ENCODE data around the gene SELENOI.
"Not testable (repeated sequence)": the region's sequence is repeated elsewhere in the genome, so short reads cannot be mapped to it uniquely, and the experiment has no call there.

The SELENOI gene

DNA sequence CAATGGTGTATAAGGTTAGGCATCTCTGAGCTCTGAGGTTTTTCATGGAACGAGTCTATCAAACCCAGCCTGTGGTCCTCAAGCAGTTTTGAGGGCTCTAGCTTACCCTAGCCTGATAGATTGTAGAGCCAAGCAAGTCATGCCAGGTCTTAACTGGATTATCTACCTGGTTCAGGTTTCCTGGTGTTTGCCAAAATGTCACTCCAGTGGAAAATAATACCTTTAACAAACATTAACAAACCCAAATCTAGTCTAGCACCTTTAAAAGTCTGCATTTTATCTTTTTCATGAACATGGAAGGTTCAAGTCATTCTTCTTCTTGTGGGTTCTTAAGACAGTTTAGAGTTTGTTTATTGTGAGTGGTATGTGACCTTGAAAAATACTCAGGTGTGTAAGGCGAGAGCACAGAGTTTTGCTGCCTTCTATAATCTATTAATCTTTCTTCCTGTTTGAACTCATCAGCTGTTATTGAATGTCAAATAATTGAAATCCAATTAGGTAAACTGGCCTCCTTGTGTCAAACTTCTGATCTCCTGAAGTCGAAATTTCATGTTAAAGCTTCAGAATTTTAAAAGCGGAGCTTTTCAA, 14.0 kb downstream of the SELENOI start:
- no peak for DNase-seq (ENCODE audit: low read depth)

DNA sequence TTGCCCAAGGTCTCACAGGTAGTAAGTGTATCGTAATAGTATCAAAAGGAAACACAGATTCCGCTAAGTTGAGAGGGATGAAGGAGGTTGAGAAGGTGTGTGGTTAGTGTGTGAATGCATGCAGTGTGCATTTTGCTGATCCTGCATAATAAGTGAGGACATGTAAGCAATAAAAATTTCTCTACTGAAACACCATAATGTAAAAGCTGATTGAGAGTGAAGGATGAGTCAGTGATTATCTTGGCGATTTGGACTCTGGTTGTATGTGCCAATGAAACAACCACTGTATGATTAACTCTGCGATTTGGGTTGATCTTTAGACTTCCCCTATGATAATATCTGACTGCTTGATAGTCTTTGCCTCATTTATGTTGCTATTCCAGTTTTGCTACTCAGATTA, 17.4 kb downstream of the SELENOI start:
- DNase-seq (ENCODE audit: low read depth): no peak

DNA sequence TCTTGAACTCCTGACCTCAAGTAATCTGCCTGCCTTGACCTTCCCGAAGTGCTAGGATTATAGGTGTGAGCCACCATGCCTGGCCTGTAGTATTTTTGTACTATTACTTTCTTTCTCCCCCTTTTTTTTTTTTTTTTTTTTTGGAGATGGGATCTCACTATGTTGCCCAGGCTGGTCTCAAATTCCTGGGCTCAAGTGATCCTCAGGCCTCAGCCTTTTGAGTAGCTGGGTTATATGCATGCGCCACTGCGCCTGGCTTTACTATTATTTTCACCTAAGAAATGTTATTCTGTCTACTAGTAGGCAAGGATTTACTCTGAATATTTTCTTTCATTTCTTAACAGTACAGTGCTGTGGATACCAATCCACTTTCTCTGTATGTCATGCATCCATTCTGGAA, 18.0 kb downstream of the SELENOI start:
- no peak for DNase-seq (ENCODE audit: low read depth)

DNA sequence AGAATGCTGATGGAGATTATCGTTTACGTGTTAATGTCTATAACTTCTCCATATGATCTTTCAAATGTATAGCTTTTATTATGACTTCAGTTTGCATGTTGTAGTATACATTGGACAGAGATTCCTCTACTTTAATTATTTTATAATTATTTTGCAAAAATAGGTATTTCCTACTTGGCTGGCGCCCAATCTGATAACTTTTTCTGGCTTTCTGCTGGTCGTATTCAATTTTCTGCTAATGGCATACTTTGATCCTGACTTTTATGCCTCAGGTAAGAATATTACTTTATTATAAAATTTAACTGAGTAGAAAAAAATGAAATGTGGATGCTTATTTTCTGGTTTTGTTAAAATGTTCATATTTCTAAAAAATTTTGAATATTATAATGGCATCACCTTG, 18.7 kb downstream of the SELENOI start:
- DNase-seq (ENCODE audit: low read depth): no peak

DNA sequence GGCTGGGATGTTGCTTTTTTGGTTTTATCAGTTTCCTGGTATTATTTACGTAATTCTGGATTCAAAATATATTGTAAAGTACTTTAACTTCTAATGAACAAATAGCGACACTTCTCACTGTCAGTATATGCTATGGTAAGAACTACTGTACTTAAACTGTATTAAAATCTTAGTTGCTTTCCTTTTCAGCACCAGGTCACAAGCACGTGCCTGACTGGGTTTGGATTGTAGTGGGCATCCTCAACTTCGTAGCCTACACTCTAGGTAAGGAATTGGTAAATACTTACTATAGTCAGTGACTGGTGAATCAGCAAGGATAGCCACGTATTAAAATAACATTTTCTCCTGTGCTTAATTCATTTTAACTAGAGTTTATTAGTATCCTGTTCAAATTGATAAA, 21.0 kb downstream of the SELENOI start:
- DNase-seq (ENCODE audit: low read depth): no peak

DNA sequence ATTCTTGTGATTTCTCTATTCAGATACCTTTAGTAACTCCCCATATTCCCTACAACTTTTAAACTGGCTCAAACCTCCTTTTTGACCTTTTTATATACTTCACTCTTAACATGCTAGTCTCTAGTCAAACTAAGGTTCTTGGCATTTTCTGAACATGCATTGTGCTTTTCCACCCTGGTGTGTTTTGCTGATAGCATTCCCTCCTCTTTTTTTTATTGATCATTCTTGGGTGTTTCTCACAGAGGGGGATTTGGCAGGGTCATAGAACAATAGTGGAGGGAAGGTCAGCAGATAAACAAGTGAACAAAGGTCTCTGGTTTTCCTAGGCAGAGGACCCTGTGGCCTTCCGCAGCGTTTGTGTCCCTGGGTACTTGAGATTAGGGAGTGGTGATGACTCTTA, 23.7 kb downstream of the SELENOI start:
- DNase-seq (ENCODE audit: low read depth): not testable (repeated sequence)

DNA sequence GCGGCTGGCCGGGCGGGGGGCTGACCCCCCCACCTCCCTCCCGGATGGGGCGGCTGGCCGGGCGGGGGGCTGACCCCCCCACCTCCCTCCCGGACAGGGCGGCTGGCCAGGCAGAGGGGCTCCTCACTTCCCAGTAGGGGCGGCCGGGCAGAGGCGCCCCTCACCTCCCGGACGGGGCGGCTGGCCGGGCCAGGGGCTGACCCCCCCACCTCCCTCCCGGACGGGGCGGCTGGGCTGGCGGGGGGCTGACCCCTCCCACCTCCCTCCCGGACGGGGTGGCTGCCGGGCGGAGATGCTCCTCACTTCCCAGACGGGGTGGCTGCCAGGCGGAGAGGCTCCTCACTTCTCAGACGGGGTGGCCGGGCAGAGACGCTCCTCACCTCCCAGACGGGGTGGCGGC, 25.0 kb downstream of the SELENOI start:
- not testable (repeated sequence) for DNase-seq (ENCODE audit: low read depth)

DNA sequence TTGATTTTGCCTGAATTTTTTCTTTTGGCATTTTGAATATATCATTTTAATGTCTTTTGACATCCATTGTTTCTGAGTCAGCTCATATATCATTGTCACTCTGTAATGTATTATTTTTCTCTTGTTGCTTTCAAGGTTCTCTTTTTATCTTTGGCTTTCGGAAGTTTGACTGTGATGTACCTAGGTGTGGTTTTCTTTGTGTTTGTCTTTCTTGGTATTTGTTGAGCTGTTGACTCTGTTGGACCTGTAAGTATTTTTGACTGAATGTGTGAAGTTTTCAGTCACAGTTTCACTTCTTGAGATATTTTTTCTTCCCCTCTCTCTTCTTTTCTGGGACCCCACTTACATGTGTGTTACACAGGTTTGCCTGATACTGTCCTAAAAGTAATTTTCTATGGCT, 30.9 kb downstream of the SELENOI start:
- no peak for DNase-seq (ENCODE audit: low read depth)

DNA sequence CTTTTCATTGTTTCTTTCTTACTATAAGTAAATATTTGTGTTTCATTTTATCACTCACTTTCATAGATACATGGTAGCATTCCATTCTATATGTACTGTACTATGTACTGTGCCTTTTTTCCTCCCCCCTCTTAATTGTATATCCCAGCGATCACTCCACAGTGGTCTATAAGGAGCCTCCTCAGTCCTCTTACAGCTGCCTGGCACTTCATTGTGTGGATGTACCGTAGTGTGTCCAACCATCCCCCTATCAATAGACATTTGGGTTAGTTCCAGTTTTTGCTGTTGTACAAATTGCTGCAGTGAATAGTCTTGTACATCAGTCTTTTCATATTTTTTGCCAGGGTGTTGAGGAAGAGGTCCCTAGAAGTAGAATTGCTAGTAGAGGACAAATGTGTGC, 34.3 kb downstream of the SELENOI start:
- no peak for DNase-seq (ENCODE audit: low read depth)

DNA sequence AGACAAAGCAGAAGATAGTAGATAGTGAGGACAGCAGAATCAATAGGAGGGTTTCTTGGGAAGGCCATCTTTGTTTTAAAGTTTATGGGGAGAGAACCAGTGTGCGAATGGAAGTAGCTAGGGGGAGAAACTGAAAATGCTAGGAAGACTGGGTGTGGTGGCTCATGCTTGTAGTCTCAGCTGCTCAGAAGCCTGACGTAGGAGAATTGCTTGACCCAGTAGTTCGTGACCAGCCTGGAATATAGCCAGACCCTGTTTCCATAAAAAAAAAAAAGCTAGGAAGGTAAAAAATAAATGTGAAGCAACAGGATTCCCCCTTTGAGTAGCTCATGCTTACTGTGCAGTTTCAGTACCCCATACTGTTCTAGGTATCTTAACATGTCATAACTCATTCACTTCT, 36.6 kb downstream of the SELENOI start:
- no peak for DNase-seq (ENCODE audit: low read depth)

DNA sequence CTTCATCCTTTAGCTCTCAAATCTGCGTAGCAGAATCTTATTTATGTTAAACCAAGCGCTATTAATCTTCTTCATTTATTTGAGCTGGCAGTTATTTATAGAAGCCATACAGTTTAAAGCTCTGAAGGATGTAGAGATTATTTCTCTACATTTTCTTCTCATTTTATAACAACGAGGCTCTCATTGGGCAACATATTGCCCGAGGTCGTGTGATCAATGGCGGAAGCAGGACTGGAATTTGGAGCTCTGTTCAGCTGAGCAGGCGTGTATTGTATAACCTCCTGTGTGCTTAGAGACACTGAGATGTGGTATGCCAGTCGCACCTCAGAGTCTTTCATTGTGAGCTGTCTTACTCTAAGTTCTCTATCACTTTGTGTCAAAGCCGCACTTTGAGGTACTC, 38.2 kb downstream of the SELENOI start:
- no peak for DNase-seq (ENCODE audit: low read depth)

DNA sequence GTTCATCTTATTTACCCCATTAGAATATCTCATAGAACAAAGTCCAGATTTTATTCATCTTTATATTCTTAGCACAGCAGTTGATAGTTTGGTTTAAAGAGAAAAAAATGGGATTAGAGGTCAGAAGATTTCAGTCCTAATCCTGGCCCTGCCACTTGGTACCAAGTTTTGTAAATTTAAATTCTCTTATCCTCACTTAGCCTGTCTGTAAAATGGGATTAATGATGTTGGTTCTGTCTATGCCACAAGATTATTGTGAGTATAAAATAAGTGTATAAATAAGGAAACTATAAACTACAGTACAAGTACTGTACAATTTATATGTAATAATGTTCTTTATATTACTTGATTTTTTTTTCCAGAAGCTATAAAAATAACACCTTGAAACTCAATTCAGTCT, 38.7 kb downstream of the SELENOI start:
- DNase-seq (ENCODE audit: low read depth): no peak

DNA sequence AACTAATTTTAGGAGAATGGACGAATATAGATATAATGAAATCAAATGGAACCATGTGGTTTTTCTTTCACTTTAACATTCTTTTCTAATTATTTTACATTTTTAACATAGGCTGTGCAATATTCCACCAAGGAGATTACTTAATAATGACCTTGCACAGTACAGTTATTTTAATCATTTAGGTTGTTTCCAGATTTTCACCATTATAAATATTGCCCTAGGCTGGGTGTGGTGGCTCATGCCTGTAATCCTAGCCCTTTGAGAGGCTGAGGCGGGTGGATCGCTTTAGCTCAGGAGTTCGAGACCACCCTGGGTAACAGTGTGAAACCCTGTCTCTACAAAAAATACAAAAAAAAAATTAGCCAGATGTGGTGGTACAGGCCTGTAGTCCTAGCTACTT, 41.2 kb downstream of the SELENOI start:
- no peak for DNase-seq (ENCODE audit: low read depth)

DNA sequence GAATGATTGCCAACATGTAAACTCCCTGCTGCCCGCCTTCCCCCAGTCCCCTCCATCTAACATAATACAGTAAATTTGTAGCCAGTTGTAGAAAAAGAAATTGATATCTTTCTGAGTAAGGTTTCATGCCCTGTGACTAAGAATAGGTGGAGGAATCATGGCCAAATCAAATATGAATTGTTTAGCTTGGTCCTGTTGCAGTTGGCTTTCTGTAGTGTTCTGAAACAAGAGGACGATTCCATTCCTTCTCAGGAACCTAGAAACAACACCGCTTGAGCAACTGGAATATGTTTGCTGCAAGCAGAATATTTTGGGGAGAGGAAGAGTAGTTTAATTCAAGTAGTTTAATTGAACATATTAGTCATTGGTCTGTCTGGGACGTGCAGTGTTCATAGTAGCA, 48.8 kb downstream of the SELENOI start:
- DNase-seq (ENCODE audit: low read depth): no peak

DNA sequence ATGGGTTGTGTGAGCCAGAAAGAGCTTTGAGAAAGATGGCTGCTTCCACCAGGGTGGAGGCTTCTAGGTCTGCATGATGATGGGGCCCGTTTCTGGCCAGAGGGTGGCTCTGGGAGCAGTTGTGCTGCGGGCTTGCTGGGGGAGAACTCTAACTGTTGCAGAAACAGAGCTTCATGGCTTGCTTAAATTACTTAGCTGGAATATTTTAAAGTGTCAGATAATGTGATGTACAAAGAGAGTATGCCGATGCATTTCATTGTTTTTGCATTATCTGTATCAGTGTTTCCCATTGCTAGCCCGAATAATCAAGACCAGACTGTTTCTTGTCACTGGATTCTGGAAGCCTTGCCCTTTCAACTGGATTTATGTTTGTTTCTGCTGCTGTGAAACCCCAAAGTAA, 49.5 kb downstream of the SELENOI start:
- no peak for DNase-seq (ENCODE audit: low read depth)

DNA sequence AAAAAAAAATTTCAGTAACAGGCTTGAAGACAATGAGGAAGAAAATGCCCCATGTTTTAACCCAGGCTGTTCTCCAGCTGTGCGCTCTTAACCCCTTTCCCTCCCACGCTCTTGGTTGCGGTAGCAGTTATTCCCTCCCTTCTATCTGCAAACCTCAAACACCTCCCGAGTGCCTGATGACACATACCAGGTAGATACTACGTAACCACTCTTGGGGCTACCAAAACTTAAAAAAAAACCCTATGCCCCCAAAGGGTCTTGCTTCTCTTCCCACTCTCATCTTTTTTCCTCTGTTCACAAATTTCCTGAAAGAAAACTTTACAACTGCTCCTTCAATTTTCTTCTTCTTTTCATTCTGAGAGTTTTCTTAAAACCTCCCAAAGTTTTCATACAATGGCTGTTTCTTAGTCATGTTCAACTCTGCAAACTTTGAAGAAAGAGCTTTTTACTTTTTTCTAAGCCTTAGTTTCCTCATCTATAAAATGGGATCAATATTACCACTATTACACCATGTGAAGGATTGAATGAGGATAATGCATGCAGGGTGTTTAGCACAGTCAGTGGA, 50.9 kb downstream of the SELENOI start:
- DNase-seq (ENCODE audit: low read depth): no peak

DNA sequence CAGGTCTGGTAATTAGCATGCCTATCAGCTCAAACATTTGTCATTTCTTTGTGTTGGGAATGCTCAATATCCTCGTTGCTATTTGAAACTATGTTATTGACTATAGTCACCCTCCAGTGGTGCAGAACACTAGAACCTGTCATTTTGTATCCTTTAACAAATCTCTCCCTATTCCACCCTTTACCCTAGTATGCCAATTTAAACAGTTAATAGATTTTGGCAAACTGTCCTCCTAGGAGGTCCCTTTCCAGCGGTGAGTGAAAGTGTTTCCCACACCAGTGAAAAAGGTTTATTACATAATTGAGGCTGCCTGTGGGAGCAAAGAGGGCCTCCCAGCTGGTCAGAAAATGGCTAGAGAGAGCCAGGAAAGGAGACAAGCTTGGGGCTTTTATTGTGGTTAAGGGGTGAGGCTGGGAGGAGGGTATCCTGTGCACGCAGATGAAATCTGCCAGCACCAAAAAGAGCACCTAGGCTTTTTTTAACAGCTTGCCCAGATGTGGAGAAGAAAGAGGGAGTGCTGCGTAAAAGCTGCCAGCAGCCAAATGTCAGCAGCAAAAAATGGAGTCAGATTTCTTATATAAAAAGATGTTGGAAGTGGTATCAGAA, 53.9 kb downstream of the SELENOI start:
- DNase-seq (ENCODE audit: low read depth): no peak

DNA sequence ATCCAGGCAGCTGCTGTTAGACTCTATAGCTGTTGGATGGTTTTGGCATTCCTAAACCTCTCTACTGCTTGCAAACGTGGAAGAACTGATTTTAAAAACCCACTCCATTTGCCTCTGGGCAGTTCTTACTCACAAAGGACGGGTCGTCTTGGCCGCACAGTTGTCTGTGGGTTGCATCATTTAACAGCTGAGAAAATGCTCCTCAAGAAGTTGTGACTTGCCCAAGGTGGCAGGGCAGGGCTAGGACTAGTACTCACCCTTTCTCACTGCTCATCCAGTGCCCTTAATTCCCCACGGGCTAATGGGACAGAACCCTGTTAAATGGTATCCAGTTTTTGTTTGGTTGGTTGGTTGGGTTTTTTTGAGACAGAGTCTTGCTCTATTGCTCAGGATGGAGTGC, 54.8 kb downstream of the SELENOI start:
- no peak for DNase-seq (ENCODE audit: low read depth)

DNA sequence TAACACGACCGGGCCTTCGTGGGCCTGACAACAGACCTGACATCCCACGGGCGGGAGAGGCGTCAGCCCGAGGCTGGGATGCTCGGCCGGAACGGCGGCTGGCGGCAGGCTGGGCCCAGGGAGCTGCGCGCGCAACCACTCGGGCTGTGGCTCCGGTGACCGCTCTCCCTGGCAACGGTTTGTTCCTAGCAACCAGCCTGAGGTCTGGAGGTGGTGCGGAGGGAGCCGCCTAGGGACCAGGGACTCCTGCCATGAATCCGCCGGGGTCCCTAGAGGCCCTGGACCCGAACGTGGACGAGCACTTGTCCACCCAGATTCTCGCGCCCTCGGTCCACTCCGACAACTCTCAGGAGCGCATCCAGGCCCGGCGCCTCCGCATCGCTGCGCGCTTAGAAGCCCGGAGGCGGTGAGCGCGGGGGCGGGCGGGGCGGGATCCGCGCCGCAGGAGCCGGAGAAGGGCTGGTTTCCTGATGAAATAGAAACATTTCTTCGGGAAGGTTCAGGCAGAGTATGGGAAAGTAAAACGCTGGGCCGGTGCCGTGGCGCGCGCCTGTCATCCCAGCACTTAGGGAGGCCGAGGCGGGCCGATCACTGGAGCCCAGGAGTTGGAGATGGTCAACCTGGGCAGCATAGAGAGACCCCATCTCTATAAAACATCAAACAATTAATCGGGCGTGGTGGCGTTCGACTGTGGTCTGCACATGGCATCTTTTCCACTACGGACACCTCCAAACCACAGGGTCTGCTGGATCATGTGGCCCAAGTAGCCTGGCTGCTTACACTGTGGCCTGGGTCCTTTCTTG, 56.0 kb downstream of the SELENOI start, which contains the start of gene DRC1:
DRC1 (plus strand) TSS at position 182 of the 803 bp plus-strand sequence; CDS start at position 252, 70 bp downstream.
- no peak for DNase-seq (ENCODE audit: low read depth)

DNA sequence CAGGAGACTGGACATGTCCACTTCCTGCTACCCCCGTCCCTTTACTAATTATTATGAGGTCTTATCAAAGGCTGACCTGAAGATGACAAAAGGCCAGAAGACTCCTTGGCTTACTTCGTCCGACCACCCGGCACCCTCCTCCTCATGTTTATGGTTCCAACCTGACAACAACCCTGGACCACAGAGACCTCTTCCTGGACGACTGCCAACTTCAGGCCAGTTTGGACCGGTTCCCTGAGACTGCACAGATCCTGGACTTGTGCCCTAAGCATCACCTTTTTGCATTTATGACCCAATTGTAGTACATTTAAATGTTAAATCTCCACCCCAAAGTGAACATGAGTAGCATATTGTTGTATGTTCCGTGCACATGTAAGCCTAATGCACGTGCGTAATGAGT, 61.6 kb downstream of the SELENOI start:
- DNase-seq (ENCODE audit: low read depth): no peak

DNA sequence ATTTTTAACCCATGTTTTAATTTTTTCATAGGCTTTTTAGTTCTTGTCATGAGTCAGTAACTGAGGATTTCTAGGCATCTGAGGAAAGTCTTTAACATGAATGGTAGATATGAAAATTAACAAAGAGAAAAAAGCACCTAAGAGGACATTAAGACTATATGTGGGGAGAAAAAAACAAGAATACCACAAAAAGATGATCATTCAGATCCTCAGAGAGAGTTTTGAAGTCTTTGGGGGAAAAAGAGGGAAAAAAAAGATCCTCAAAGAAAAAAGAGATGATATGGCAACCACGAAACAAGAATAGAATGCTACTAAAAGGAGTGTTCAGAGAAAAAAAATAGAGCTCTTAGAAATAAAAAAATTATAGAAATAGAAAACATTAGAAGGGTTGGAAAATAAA, 63.8 kb downstream of the SELENOI start:
- DNase-seq (ENCODE audit: low read depth): no peak

DNA sequence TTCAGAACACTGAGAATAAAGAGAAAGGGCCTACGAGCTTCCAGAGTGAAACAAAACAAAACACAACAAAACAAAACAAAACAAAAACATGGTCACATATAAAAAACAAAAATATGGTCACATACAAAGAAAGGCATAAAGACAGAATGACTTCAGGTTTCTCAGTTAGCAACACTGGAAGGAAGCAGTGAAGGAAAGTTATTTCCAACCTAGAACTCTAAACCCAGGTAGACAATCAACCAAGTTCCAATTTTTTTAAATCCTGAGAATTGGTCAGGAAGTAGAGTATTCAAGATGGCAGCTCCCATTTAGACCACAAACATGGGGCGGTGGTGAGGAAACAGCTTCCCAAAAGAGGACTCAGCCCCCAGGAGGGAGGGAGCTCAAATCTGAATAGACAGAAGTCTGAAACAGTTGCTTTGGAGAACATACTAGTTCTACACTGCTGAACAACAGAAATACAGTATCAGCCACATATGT, 64.9 kb downstream of the SELENOI start:
- no peak for DNase-seq (ENCODE audit: low read depth)

DNA sequence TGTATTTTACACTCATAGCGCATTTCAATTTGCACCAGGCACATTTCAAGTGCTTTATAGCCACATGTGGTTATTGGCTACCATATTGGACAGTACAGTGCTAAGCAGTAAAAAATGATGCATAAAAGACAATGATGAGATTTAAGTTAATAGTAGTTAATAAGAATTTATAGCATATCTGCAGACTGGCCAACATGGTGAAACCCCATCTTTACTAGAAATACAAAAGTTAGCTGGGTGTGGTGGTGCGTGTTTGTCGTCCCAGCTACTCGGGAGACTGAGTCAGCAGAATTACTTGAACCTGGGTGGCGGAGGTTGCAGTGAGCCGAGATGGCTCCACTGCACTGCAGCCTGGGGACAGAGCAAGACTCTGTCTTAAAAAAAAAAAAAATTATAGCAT, 65.5 kb downstream of the SELENOI start:
- DNase-seq (ENCODE audit: low read depth): no peak
